Measurements from ENCODE around the gene CCR6. TPM values are rescaled to one million over a fixed set of nuclear protein-coding genes. Genes with fewer than 3 reads are reported as not detected.

CCR6 gene
- total and polyA plus RNA-seq, 10 of the 15 experiments (the other 5 are each of a cell fraction or from before 2014, with no cell fraction given), result 2.2 to 7.6 (median 6.7) TPM

DNA sequence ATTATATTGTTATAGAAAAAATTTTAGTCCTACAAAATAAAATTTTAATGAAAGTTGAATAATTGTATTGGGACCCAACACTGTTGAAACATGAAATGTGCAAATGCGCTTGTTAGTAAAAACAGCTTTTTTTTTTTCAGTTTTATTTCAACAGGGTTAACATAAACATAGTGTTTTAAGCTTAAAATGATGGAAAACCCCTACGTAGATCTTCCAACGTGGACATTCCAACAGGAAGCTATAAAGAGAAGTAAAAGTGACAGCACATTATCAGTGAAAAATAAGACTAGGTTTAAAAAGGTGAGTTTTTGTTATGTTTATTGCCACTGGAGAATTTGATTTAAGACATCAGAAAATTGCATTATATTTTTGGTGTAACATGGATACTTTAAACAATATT, 41.4 kb downstream of the CCR6 start:
- TF ChIP-seq IRF4 (IDR thresholded peaks at IDR 0.05; ENCODE audit: low read depth, low read length) (no peak), YY1 (IDR thresholded peaks at IDR 0.05; ENCODE audit: low read depth, low read length) (no peak), MEF2A (IDR thresholded peaks at IDR 0.05; ENCODE audit: insufficient read depth, low read depth, low read length) (no peak), FOXK2 (IDR thresholded peaks at IDR 0.05) (no peak), FOXM1 (IDR thresholded peaks at IDR 0.05; ENCODE audit: low read depth, low read length) (no peak), SREBF1 (IDR thresholded peaks at IDR 0.05; ENCODE audit: low read length) (no peak), TARDBP (IDR thresholded peaks at IDR 0.05; ENCODE audit: borderline replicate concordance) (no peak), NBN (IDR thresholded peaks at IDR 0.05) (no peak)
- TF ChIP-seq, protein P1, sequence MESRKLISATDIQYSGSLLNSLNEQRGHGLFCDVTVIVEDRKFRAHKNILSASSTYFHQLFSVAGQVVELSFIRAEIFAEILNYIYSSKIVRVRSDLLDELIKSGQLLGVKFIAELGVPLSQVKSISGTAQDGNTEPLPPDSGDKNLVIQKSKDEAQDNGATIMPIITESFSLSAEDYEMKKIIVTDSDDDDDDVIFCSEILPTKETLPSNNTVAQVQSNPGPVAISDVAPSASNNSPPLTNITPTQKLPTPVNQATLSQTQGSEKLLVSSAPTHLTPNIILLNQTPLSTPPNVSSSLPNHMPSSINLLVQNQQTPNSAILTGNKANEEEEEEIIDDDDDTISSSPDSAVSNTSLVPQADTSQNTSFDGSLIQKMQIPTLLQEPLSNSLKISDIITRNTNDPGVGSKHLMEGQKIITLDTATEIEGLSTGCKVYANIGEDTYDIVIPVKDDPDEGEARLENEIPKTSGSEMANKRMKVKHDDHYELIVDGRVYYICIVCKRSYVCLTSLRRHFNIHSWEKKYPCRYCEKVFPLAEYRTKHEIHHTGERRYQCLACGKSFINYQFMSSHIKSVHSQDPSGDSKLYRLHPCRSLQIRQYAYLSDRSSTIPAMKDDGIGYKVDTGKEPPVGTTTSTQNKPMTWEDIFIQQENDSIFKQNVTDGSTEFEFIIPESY (IDR thresholded peaks at IDR 0.05), result no peak
- Histone ChIP-seq H3K4me2 (ENCODE audit: control insufficient read depth, insufficient read depth) (no peak overlapping the region), H2AFZ (ENCODE audit: control insufficient read depth, low read depth, low read length) (no peak overlapping the region), H3K27ac (ENCODE audit: control insufficient read depth, insufficient read depth) (no peak overlapping the region), H3K9me3 (replicated peaks; ENCODE audit: control insufficient read depth, insufficient read depth, low read length) (no peaks in the 10 kb centered on the region), H3K79me2 (ENCODE audit: control insufficient read depth, insufficient read depth, low read length) (no peaks in the 10 kb centered on the region), H3K4me1 (ENCODE audit: control insufficient read depth, insufficient read depth, low read length) (no peaks in the 10 kb centered on the region), H4K20me1 (ENCODE audit: control insufficient read depth, insufficient read depth) (no peaks in the 10 kb centered on the region), H3K9ac (ENCODE audit: control insufficient read depth, insufficient read depth, low read length) (no peak overlapping the region), H3K27me3 (replicated peaks in 1 of 2; ENCODE audit: control insufficient read depth in 2 of 2, insufficient read depth in 2 of 2, low read length in 1 of 2) (no peaks in the 10 kb centered on the region), H3K4me3 (no peak overlapping the region), H3K36me3 (ENCODE audit: control insufficient read depth in 2 of 2, insufficient read depth in 2 of 2, low read length in 1 of 2) (no peaks in the 10 kb centered on the region)
- DNase-seq (ENCODE audit: low read depth, low spot score), result no peak
- intact Hi-C loops (cut with micrococcal nuclease; ENCODE audit: unreplicated experiment) (no loop called here), in situ Hi-C loops (cut with MboI) (no loop called here)
- ChIA-PET SMC1A (ENCODE audit: uncharacterized antibody, unreplicated experiment) (interaction anchor here (1.6 kb wide), 1 partner anchor 13 kb away, joined by 9 read pairs; no protein-coding TSS in a partner anchor), RAD21 (ENCODE audit: unreplicated experiment) (no interaction called here), POLR2A (no interaction called here), CTCF (interaction anchor here (0.7 to 3.4 kb wide), 4 partner anchors 12 to 389 kb away, joined by 3 to 11 read pairs (median 4); no protein-coding TSS in a partner anchor)
- BruUV-seq (replicated peaks), result no TSS peak
- WGBS (ENCODE audit: insufficient coverage, insufficient replicate concordance, low lambda C conversion rate, missing lambda C conversion rate), result 66% methylated on average over 3 of the region's 3 CpGs
- FAIRE-seq, result no peak
- no peak for ATAC-seq

Data from GM12878 (cell line).